ENCODE measurements around the gene AK8.

AK8 gene

GRCh38 chr9:132887181-132888120, 9.4 kb upstream of the AK8 start:
- no peak for DNase-seq (ENCODE audit: low read depth)

- DNase-seq (ENCODE audit: low read depth), result no peak
Measured at GRCh38 chr9:132886334-132886725, 8.2 kb upstream of the AK8 start.

GRCh38 chr9:132885720-132886333, 7.7 kb upstream of the AK8 start:
- no peak for DNase-seq (ENCODE audit: low read depth)

- DNase-seq (ENCODE audit: low read depth), result no peak
Measured at GRCh38 chr9:132883349-132884294, 5.5 kb upstream of the AK8 start.

- no peak for DNase-seq (ENCODE audit: low read depth)
Measured at GRCh38 chr9:132882616-132883015, 4.5 kb upstream of the AK8 start.

GRCh38 chr9:132881826-132882225, 3.7 kb upstream of the AK8 start:
- DNase-seq (ENCODE audit: low read depth), result no peak

GRCh38 chr9:132880324-132880661, 2.2 kb upstream of the AK8 start:
- DNase-seq (ENCODE audit: low read depth), result no peak

- no peak for DNase-seq (ENCODE audit: low read depth)
Measured at GRCh38 chr9:132879457-132880323, 1.6 kb upstream of the AK8 start.

- DNase-seq (ENCODE audit: low read depth), result no peak
Measured at GRCh38 chr9:132878695-132879456, 792 bp upstream of the AK8 start, which contains the start of gene SPACA9. TSS of gene SPACA9 (plus strand) at chr9:132878898. CDS start at chr9:132883948, 5,050 bp downstream.

- DNase-seq (ENCODE audit: low read depth), result no peak
Measured at GRCh38 chr9:132877458-132877823, 643 bp downstream of the AK8 start.

GRCh38 chr9:132876849-132877248, 1.2 kb downstream of the AK8 start:
- no peak for DNase-seq (ENCODE audit: low read depth)

- DNase-seq (ENCODE audit: low read depth), result no peak
Measured at GRCh38 chr9:132875159-132875558, 2.9 kb downstream of the AK8 start.

GRCh38 chr9:132873403-132873802, 4.7 kb downstream of the AK8 start:
- no peak for DNase-seq (ENCODE audit: low read depth)

GRCh38 chr9:132869266-132869665, 8.8 kb downstream of the AK8 start:
- DNase-seq (ENCODE audit: low read depth), result no peak

- DNase-seq (ENCODE audit: low read depth), result no peak
Measured at GRCh38 chr9:132866898-132867297, 11.2 kb downstream of the AK8 start.

- DNase-seq (ENCODE audit: low read depth), result no peak
Measured at GRCh38 chr9:132864691-132865090, 13.4 kb downstream of the AK8 start.

GRCh38 chr9:132864277-132864676, 13.8 kb downstream of the AK8 start:
- DNase-seq (ENCODE audit: low read depth), result no peak

GRCh38 chr9:132863096-132863495, 15.0 kb downstream of the AK8 start:
- DNase-seq (ENCODE audit: low read depth), result no peak

GRCh38 chr9:132862533-132862932, 15.6 kb downstream of the AK8 start:
- no peak for DNase-seq (ENCODE audit: low read depth)

GRCh38 chr9:132861666-132862065, 16.4 kb downstream of the AK8 start:
- DNase-seq (ENCODE audit: low read depth), result no peak

GRCh38 chr9:132858751-132859150, 19.3 kb downstream of the AK8 start:
- no peak for DNase-seq (ENCODE audit: low read depth)

Measured in T-helper 22 cell (primary cell).